Neural progenitor cell (in vitro differentiated cells): ENCODE results near the gene MLX. TPM values are rescaled to one million over a fixed set of nuclear protein-coding genes. Genes with fewer than 3 reads are reported as not detected.

ENCODE experiments used
- DNase-seq: peaks from one replicate; pipeline ENCODE4 v3.0.0-alpha.2; 2016; ENCODE audit warnings: low spot score
- H2AFZ ChIP-seq: fragments of 200-600 bp; sonication (generic); replicated peaks from 2 replicates; pipeline ENCODE4 v1.6.1; 2016; ENCODE audit warnings: antibody characterized with exemption
- H3F3A ChIP-seq: fragments of 200-600 bp; sonication (generic); 2 replicates; pipeline ENCODE4 v1.6.1; 2016; ENCODE audit warnings: antibody characterized with exemption, low read depth
- H3K27ac ChIP-seq: fragments of 200-600 bp; sonication (generic); 2 replicates; pipeline ENCODE4 v1.5.1; 2016; ENCODE audit warnings: mild to moderate bottlenecking
- H3K27me3 ChIP-seq: fragments of 200-600 bp; sonication (generic); 2 replicates; pipeline ENCODE4 v1.6.1; 2016; ENCODE audit warnings: mild to moderate bottlenecking, moderate library complexity
- H3K36me3 ChIP-seq: fragments of 200-600 bp; sonication (generic); 2 replicates; pipeline ENCODE4 v1.5.1; 2016
- H3K4me1 ChIP-seq: fragments of 200-600 bp; sonication (generic); 2 replicates; pipeline ENCODE4 v1.6.1; 2016; ENCODE audit warnings: mixed run types
- H3K4me2 ChIP-seq: fragments of 200-600 bp; sonication (generic); 2 replicates; pipeline ENCODE4 v1.6.1; 2016
- H3K4me3 ChIP-seq: fragments of 200-600 bp; sonication (generic); 2 replicates; pipeline ENCODE4 v1.5.1; 2016
- H3K79me2 ChIP-seq: fragments of 200-600 bp; sonication (generic); 2 replicates; pipeline ENCODE4 v1.6.1; 2016; ENCODE audit warnings: low read depth
- H3K9ac ChIP-seq: fragments of 200-600 bp; sonication (generic); 2 replicates; pipeline ENCODE4 v1.6.1; 2016
- H3K9me3 ChIP-seq: fragments of 200-600 bp; sonication (generic); 2 replicates; pipeline ENCODE4 v1.5.1; 2016; ENCODE audit warnings: low read depth
- H4K20me1 ChIP-seq: fragments of 200-600 bp; sonication (generic); 2 replicates; pipeline ENCODE4 v1.6.1; 2016; ENCODE audit warnings: low read depth
- H3K27ac Mint-ChIP-seq: 3 replicates; pipeline ENCODE4 v1.8.0; 2021; ENCODE audit warnings: mixed read lengths
- H3K27me3 Mint-ChIP-seq: 2 replicates; pipeline ENCODE4 v1.8.0; 2022; ENCODE audit warnings: low read depth, mild to moderate bottlenecking, inconsistent platforms, moderate library complexity, mixed read lengths; ENCODE audit not compliant: insufficient read depth
- H3K36me3 Mint-ChIP-seq: 3 replicates; pipeline ENCODE4 v1.8.0; 2021; ENCODE audit warnings: mixed read lengths
- H3K4me1 Mint-ChIP-seq: 3 replicates; pipeline ENCODE4 v1.8.0; 2021; ENCODE audit warnings: mixed read lengths
- H3K4me3 Mint-ChIP-seq: 3 replicates; pipeline ENCODE4 v1.8.0; 2021; ENCODE audit warnings: mild to moderate bottlenecking, moderate library complexity, mixed read lengths
- H3K9me3 Mint-ChIP-seq: 3 replicates; pipeline ENCODE4 v1.8.0; 2020; ENCODE audit warnings: mixed read lengths
- EZH2 ChIP-seq: fragments of 200-600 bp; sonication (generic); IDR thresholded peaks from 2 replicates; pipeline ENCODE4 v1.6.1; 2017; ENCODE audit warnings: antibody characterized with exemption, mild to moderate bottlenecking, moderate library complexity
- EZH2phosphoT487 ChIP-seq: fragments of 200-600 bp; sonication (generic); IDR thresholded peaks from 2 replicates; pipeline ENCODE4 v1.6.1; 2017; ENCODE audit warnings: antibody characterized with exemption
- total RNA-seq: library from RNA; depleted of rRNA; stranded (reverse); fragments of >200 nt; gene quantifications from 2 replicates; pipeline ENCODE4 v1.2.3, GENCODE V29; 2015; ENCODE audit warnings: low replicate concordance
- TF ChIP-seq, protein P1 (sequence below): fragments of 200-600 bp; sonication (generic); IDR thresholded peaks from 2 replicates; pipeline ENCODE4 v1.5.1; 2017; ENCODE audit warnings: antibody characterized with exemption, mild to moderate bottlenecking

The MLX gene
- total RNA-seq, 1 donor from 2014 or later, result 15.8 TPM

DNA sequence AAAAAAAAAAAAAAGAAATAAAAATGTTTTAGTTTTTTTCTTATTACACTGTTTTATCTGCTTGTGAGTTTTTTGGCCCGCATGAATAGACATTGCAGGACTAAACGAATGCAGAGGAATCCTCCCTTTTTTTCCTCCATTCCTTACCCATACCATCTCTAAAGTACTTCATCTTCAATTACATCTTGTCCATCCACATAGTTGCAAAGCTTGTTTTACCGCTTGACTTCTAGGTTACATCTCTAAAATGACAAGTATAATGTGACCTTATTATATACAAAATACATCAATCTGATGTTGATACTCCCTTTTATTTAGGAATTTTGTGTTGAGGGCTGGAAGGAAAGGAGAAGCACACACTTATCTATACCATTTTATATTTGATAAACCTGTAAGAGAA lies 29.5 kb downstream of the MLX start:
- Histone ChIP-seq H3K4me3 (no peak overlapping the region), H3K9ac (no peak overlapping the region), H3K27ac (no peak overlapping the region), H3K4me2 (no peak overlapping the region), H3K36me3 (no peaks in the 10 kb centered on the region), H3K79me2 (peaks cover 35% of the 10 kb centered on the region), H4K20me1 (peaks cover 7% of the 10 kb centered on the region), H3K27me3 (no peaks in the 10 kb centered on the region), H3K4me1 (no peaks in the 10 kb centered on the region), H2AFZ (no peak overlapping the region), H3F3A (no peaks in the 10 kb centered on the region), H3K9me3 (no peaks in the 10 kb centered on the region)
- H3K4me1 Mint-ChIP-seq, result no peaks in the 10 kb centered on the region
- TF ChIP-seq, protein P1, sequence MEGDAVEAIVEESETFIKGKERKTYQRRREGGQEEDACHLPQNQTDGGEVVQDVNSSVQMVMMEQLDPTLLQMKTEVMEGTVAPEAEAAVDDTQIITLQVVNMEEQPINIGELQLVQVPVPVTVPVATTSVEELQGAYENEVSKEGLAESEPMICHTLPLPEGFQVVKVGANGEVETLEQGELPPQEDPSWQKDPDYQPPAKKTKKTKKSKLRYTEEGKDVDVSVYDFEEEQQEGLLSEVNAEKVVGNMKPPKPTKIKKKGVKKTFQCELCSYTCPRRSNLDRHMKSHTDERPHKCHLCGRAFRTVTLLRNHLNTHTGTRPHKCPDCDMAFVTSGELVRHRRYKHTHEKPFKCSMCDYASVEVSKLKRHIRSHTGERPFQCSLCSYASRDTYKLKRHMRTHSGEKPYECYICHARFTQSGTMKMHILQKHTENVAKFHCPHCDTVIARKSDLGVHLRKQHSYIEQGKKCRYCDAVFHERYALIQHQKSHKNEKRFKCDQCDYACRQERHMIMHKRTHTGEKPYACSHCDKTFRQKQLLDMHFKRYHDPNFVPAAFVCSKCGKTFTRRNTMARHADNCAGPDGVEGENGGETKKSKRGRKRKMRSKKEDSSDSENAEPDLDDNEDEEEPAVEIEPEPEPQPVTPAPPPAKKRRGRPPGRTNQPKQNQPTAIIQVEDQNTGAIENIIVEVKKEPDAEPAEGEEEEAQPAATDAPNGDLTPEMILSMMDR, result no peak
- TF ChIP-seq EZH2phosphoT487 (no peak), EZH2 (no peak)
- no peak overlapping the region for H3K27ac Mint-ChIP-seq
- H3K27me3 Mint-ChIP-seq, result peaks cover 2% of the 10 kb centered on the region
- H3K4me3 Mint-ChIP-seq, result no peak overlapping the region
- H3K9me3 Mint-ChIP-seq, result no peaks in the 10 kb centered on the region
- no peak for DNase-seq
- peaks cover 5% of the 10 kb centered on the region for H3K36me3 Mint-ChIP-seq

DNA sequence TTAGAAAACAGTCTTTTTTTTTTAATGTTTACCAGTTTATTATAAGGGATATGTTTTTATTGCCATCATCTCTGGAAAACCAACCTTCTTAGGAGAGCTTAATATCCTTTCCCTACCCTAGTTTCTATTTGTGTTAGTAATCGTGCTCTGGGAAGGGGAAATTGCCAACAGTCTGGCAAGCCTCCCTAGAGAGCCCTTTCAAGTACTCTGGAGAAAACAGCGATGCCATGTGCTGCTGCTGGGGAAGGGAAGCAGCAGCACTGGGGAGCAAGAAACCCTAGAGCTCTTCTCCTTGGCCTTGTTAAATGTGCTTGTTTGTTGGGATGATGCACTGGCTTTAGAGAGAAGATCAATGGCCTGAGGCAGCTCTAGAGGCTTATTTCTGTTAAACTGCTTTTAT lies 32.0 kb downstream of the MLX start:
- no peak overlapping the region for H3K27ac Mint-ChIP-seq
- DNase-seq, result no peak
- TF ChIP-seq EZH2phosphoT487 (no peak), EZH2 (no peak)
- TF ChIP-seq, protein P1, result no peak
- H3K27me3 Mint-ChIP-seq, result peaks cover 2% of the 10 kb centered on the region
- H3K9me3 Mint-ChIP-seq, result no peaks in the 10 kb centered on the region
- Histone ChIP-seq H3K27ac (no peak overlapping the region), H2AFZ (no peak overlapping the region), H3K4me1 (no peaks in the 10 kb centered on the region), H3K27me3 (no peaks in the 10 kb centered on the region), H3K9ac (no peak overlapping the region), H3K79me2 (peaks cover 53% of the 10 kb centered on the region), H3K9me3 (no peaks in the 10 kb centered on the region), H3K36me3 (no peaks in the 10 kb centered on the region), H4K20me1 (peaks cover 13% of the 10 kb centered on the region), H3F3A (no peaks in the 10 kb centered on the region), H3K4me2 (no peak overlapping the region), H3K4me3 (no peak overlapping the region)
- peaks cover 2% of the 10 kb centered on the region for H3K4me1 Mint-ChIP-seq
- H3K4me3 Mint-ChIP-seq, result no peak overlapping the region
- H3K36me3 Mint-ChIP-seq, result peaks cover 8% of the 10 kb centered on the region

DNA sequence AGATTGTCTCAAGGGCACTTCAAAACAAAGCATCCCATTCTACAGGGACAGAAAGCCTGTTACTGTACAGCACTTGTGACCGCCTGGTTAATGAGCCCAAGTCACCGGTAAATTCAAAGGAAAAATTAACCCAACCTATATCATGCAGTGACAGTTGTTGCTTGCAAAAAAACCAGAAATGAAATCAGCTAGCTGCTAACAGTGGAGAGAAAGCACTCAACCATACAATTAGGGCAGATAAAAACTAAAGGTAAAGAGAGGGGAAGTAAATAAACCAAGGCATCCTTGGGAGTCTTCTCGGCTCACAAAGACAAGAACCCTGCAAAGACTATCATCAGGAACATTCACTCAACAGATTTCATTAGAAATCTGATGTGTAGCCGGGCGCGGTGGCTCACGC lies 36.4 kb downstream of the MLX start:
- Histone ChIP-seq H4K20me1 (peaks cover 50% of the 10 kb centered on the region), H3F3A (peaks cover 4% of the 10 kb centered on the region), H3K36me3 (no peaks in the 10 kb centered on the region), H3K9me3 (no peaks in the 10 kb centered on the region), H3K9ac (no peak overlapping the region), H3K4me1 (peaks cover 9% of the 10 kb centered on the region), H3K27me3 (no peaks in the 10 kb centered on the region), H3K4me3 (no peak overlapping the region), H3K79me2 (peaks cover 95% of the 10 kb centered on the region), H3K27ac (no peak overlapping the region), H2AFZ (no peak overlapping the region), H3K4me2 (no peak overlapping the region)
- no peak for TF ChIP-seq EZH2
- TF ChIP-seq, protein P1, result no peak
- no peak for TF ChIP-seq EZH2phosphoT487
- Mint-ChIP-seq H3K9me3 (no peaks in the 10 kb centered on the region), H3K27ac (no peak overlapping the region), H3K4me1 (peaks cover 15% of the 10 kb centered on the region), H3K4me3 (no peak overlapping the region), H3K36me3 (peaks cover 5% of the 10 kb centered on the region), H3K27me3 (peaks cover 5% of the 10 kb centered on the region)
- DNase-seq, result no peak
